K562 (cell line): ENCODE measurements around the gene IGIP. TPM values are rescaled to one million over a fixed set of nuclear protein-coding genes. Genes with fewer than 3 reads are reported as not detected.
A peak's percentile ranks its signal among the peaks of the same experiment; 100 is the strongest.

Source experiments
- AFF4 ChIP-seq: sonication (generic); formaldehyde crosslinking; IDR thresholded peaks from 2 replicates; pipeline ENCODE4 v1.8.0; 2023; ENCODE audit warnings: mild to moderate bottlenecking, missing genetic modification reagents
- ATF7 ChIP-seq: fragments of 450-650 bp; IDR thresholded peaks from 2 replicates; pipeline ENCODE4 v1.7.1; 2014; ENCODE audit warnings: mild to moderate bottlenecking, moderate library complexity
- CTBP1 ChIP-seq: fragments of 450-650 bp; IDR thresholded peaks from 2 replicates; pipeline ENCODE4 v1.6.1; 2016; ENCODE audit warnings: borderline replicate concordance
- FOXK1 ChIP-seq: sonication (generic); formaldehyde crosslinking; IDR thresholded peaks from 2 replicates; pipeline ENCODE4 v1.8.0; 2022; ENCODE audit warnings: missing genetic modification reagents, mild to moderate bottlenecking, borderline replicate concordance
- KHSRP ChIP-seq: fragments of 450-650 bp; IDR thresholded peaks from 2 replicates; pipeline ENCODE4 v1.6.1; 2017
- NFE2 ChIP-seq: IDR thresholded peaks from 2 replicates; pipeline ENCODE4 v1.6.1; 2014; ENCODE audit warnings: antibody characterized with exemption, low read depth
- PCBP2 ChIP-seq: fragments of 200-400 bp; formaldehyde crosslinking; IDR thresholded peaks from 2 replicates; pipeline ENCODE4 v1.6.1; 2018; ENCODE audit warnings: low read length, low read depth, mild to moderate bottlenecking, moderate library complexity; ENCODE audit not compliant: poor library complexity, severe bottlenecking
- RBBP5 ChIP-seq: fragments of 200-600 bp; sonication (generic); IDR thresholded peaks from 2 replicates; pipeline ENCODE4 v1.6.1; 2012; ENCODE audit warnings: borderline replicate concordance, mild to moderate bottlenecking, low read length, control low read depth, inconsistent platforms; ENCODE audit not compliant: insufficient read depth, poor library complexity, severe bottlenecking
- RBM22 ChIP-seq: fragments of 200-400 bp; formaldehyde crosslinking; IDR thresholded peaks from 2 replicates; pipeline ENCODE4 v1.6.1; 2018; ENCODE audit warnings: low read length, low read depth; ENCODE audit not compliant: poor library complexity, severe bottlenecking
- RBM25 ChIP-seq: fragments of 200-400 bp; formaldehyde crosslinking; IDR thresholded peaks from 2 replicates; pipeline ENCODE4 v1.6.1; 2018; ENCODE audit warnings: low read length, low read depth, moderate library complexity; ENCODE audit not compliant: severe bottlenecking
- RCOR1 ChIP-seq, 2 experiments: IDR thresholded peaks; 2 replicates each; pipeline ENCODE4 v1.6.1; 2012; ENCODE audit warnings: low read depth in 2 of 2, low read length in 2 of 2, borderline replicate concordance in 1 of 2, improper control_type of control experiment in 1 of 2
- RUNX1 ChIP-seq: sonication (generic); IDR thresholded peaks from 2 replicates; pipeline ENCODE4 v1.6.1; 2016; ENCODE audit warnings: antibody characterized with exemption, low read depth
- STAT5A ChIP-seq: IDR thresholded peaks from 2 replicates; pipeline ENCODE4 v1.6.1; 2012; ENCODE audit warnings: low read length, inconsistent platforms, borderline replicate concordance
- TEAD1 ChIP-seq, 2 experiments: fragments of 450-650 bp in 1 of 2; sonication (generic) in 1 of 2; formaldehyde crosslinking; IDR thresholded peaks; 2 replicates each; pipeline versions ENCODE4 v1.4.0 to v1.8.0; 2020 to 2022; ENCODE audit warnings: mild to moderate bottlenecking in 2 of 2, missing genetic modification reagents in 1 of 2
- THAP12 ChIP-seq: fragments of 250-450 bp; sonication (Bioruptor Pico); IDR thresholded peaks from 2 replicates; pipeline ENCODE4 v1.9.0; 2021; ENCODE audit warnings: mild to moderate bottlenecking, inconsistent platforms
- XRCC5 ChIP-seq: fragments of 200-400 bp; formaldehyde crosslinking; IDR thresholded peaks from 2 replicates; pipeline ENCODE4 v1.6.1; 2017; ENCODE audit warnings: low read depth, mild to moderate bottlenecking, low read length
- ZMIZ1 ChIP-seq, 2 experiments: fragments of 150-350 bp in 1 of 2; IDR thresholded peaks; 2 replicates each; pipeline ENCODE4 v1.6.1; 2012 to 2016; ENCODE audit warnings: low read depth in 2 of 2, low read length in 2 of 2, mild to moderate bottlenecking in 1 of 2, moderate library complexity in 1 of 2
- polyA plus RNA-seq, 8 experiments: library from polyadenylated mRNA; depleted of rRNA in 4 of 8; stranded (reverse) in 5 of 8; unstranded in 3 of 8; fragments of >200 nt; fragmentation: Nextera tagmentation in 2 of 8; fragmentation: Illumina TruSeq in 1 of 8; extraction: Ambion mirVana in 2 of 8; extraction: Trizol in 1 of 8; gene quantifications; 2 replicates each; pipeline versions ENCODE4 v1.2.1 to v1.2.3, GENCODE V29; 2011 to 2014; ENCODE audit warnings: inconsistent platforms in 1 of 8, missing spikeins in 1 of 8
- total RNA-seq, 7 experiments: library from RNA; depleted of rRNA in 6 of 7; stranded (reverse); fragments of >200 nt in 6 of 7; fragmentation: Illumina TruSeq in 2 of 7; extraction: Trizol in 2 of 7; gene quantifications; 2 replicates each; pipeline versions ENCODE4 v1.2.1 to v1.2.3, GENCODE V29; 2011 to 2021; ENCODE audit warnings: low replicate concordance in 1 of 7

Gene IGIP
- total and polyA plus RNA-seq, 9 of the 15 experiments (the other 6 are each of a cell fraction or from before 2014, with no cell fraction given), result 0.52 to 1.6 (median 1.2) TPM

GRCh38 chr5:140107312-140108092, 18.2 kb upstream of the IGIP start (continued):
- TF ChIP-seq TEAD1 (CRISPR knock-in tag; IDR thresholded peaks at IDR 0.05) (peak; percentile 40 to 98; a peak in 3 of 4 replicates), NFE2 (no peak), RBBP5 (no peak), RCOR1 (IDR thresholded peaks at IDR 0.05; ENCODE audit: borderline replicate concordance in 1 of 2, low read depth in 2 of 2, low read length in 2 of 2) (no peak), XRCC5 (peak; percentile 75; the same call in 1 of the 2 replicates), STAT5A (no peak), KHSRP (no peak), ATF7 (peak; percentile 86), AFF4 (CRISPR knock-in tag) (peak; percentile 59; the same call in 1 of the 2 replicates), THAP12 (CRISPR knock-in tag) (peak; percentile 59), RBM25 (peak; percentile 49), RUNX1 (0 out of 2 replicates have a peak, but pooled peaks have one; percentile 41), FOXK1 (CRISPR knock-in tag) (no peak), CTBP1 (peak; percentile 100), RBM22 (no peak), ZMIZ1 (IDR thresholded peaks at IDR 0.05; ENCODE audit: low read depth in 2 of 2, low read length in 2 of 2) (no peak), PCBP2 (peak; percentile 25)
